Measurements from ENCODE around the gene RBFOX1. TPM values are rescaled to one million over a fixed set of nuclear protein-coding genes. Genes with fewer than 3 reads are reported as not detected.

Gene RBFOX1
- polyA plus RNA-seq, 1 of the 3 experiments (the other 2 are of a cell fraction), result not detected

- ChIA-PET CTCF (no interaction called here), POLR2A (no interaction called here)
- no peak overlapping the region for H3K27ac ChIP-seq (ENCODE audit: low read depth in 2 of 2, low read length in 1 of 2)
- H4K20me1 ChIP-seq (ENCODE audit: insufficient read depth), result no peaks in the 10 kb centered on the region
- no peaks in the 10 kb centered on the region for H3K9me3 ChIP-seq
- no peak overlapping the region for H3K4me3 ChIP-seq (ENCODE audit: low read depth in 2 of 2, low read length in 1 of 2)
- no peaks in the 10 kb centered on the region for H3K27me3 ChIP-seq (ENCODE audit: insufficient read depth)
- DNase-seq, result no peak
- WGBS (ENCODE audit: low lambda C conversion rate), result 31% methylated on average over 3 of the region's 3 CpGs
- H2AFZ ChIP-seq (ENCODE audit: low read depth), result no peak overlapping the region
- no peaks in the 10 kb centered on the region for H3K4me1 ChIP-seq (ENCODE audit: control insufficient read depth in 1 of 2, insufficient read depth in 2 of 2, low read depth in 1 of 2, low read length in 1 of 2)
- H3F3A ChIP-seq (replicated peaks; ENCODE audit: insufficient read depth), result no peaks in the 10 kb centered on the region
- no peaks in the 10 kb centered on the region for H3K79me2 ChIP-seq (ENCODE audit: insufficient read depth)
- no peak overlapping the region for H3K4me2 ChIP-seq
- H3K9ac ChIP-seq, result no peak overlapping the region
- no peaks in the 10 kb centered on the region for H3K9me2 ChIP-seq
- TF ChIP-seq FOXJ3 (CRISPR knock-in tag; IDR thresholded peaks at IDR 0.05) (no peak), USF2 (IDR thresholded peaks at IDR 0.05; ENCODE audit: borderline replicate concordance, low read depth, low read length) (no peak), ZBTB33 (IDR thresholded peaks at IDR 0.05; ENCODE audit: borderline replicate concordance, low read depth) (no peak), NRF1 (IDR thresholded peaks at IDR 0.05; ENCODE audit: low read depth, low read length) (no peak), FOXM1 (IDR thresholded peaks at IDR 0.05; ENCODE audit: low read depth) (no peak), ELF1 (IDR thresholded peaks at IDR 0.05) (no peak), RXRA (IDR thresholded peaks at IDR 0.05; ENCODE audit: borderline replicate concordance, low read depth) (no peak), MAX (IDR thresholded peaks at IDR 0.05; ENCODE audit: low read depth) (no peak), MXI1 (IDR thresholded peaks at IDR 0.05; ENCODE audit: low read depth, low read length) (no peak), USF1 (IDR thresholded peaks at IDR 0.05; ENCODE audit: borderline replicate concordance, low read depth) (no peak), MEF2A (IDR thresholded peaks at IDR 0.05; ENCODE audit: borderline replicate concordance, low read depth) (no peak), TEAD4 (IDR thresholded peaks at IDR 0.05; ENCODE audit: borderline replicate concordance, insufficient read depth) (no peak)
- H3K36me3 ChIP-seq (replicated peaks in 1 of 2; ENCODE audit: control insufficient read depth in 1 of 2, insufficient read depth in 2 of 2, low read length in 1 of 2), result no peaks in the 10 kb centered on the region
Observed at GRCh38 chr16:7512503-7512902, 179.9 kb downstream of the RBFOX1 start.

- TF ChIP-seq RXRA (IDR thresholded peaks at IDR 0.05; ENCODE audit: borderline replicate concordance, low read depth), result no peak
- TF ChIP-seq EP300 (IDR thresholded peaks at IDR 0.05; ENCODE audit: borderline replicate concordance in 1 of 2, low read depth in 1 of 2, low read length in 1 of 2), result no peak
- no peak for TF ChIP-seq IRF3 (IDR thresholded peaks at IDR 0.05; ENCODE audit: low read depth, low read length)
- TF ChIP-seq MXI1 (IDR thresholded peaks at IDR 0.05; ENCODE audit: low read depth, low read length), result no peak
- no peak for TF ChIP-seq POLR2AphosphoS5 (IDR thresholded peaks at IDR 0.05; ENCODE audit: low read depth, low read length)
- no peaks in the 10 kb centered on the region for H3K79me2 ChIP-seq (ENCODE audit: insufficient read depth)
- ChIA-PET CTCF (interaction anchor here (0.6 to 1.5 kb wide), 5 partner anchors 10 to 137 kb away, joined by 3 to 4 read pairs (median 3); no protein-coding TSS in a partner anchor), POLR2A (no interaction called here)
- no peaks in the 10 kb centered on the region for H3K9me3 ChIP-seq
- no peaks in the 10 kb centered on the region for H3F3A ChIP-seq (replicated peaks; ENCODE audit: insufficient read depth)
- no peaks in the 10 kb centered on the region for H3K4me1 ChIP-seq (ENCODE audit: control insufficient read depth in 1 of 2, insufficient read depth in 2 of 2, low read depth in 1 of 2, low read length in 1 of 2)
- no peaks in the 10 kb centered on the region for H3K36me3 ChIP-seq (replicated peaks in 1 of 2; ENCODE audit: control insufficient read depth in 1 of 2, insufficient read depth in 2 of 2, low read length in 1 of 2)
- no peak overlapping the region for H3K4me2 ChIP-seq
- no peak overlapping the region for H3K9ac ChIP-seq
- no peak overlapping the region for H2AFZ ChIP-seq (ENCODE audit: low read depth)
- H3K27ac ChIP-seq (ENCODE audit: low read depth in 2 of 2, low read length in 1 of 2), result no peak overlapping the region
- DNase-seq, result peak; percentile 32
- H3K9me2 ChIP-seq, result no peaks in the 10 kb centered on the region
- H3K4me3 ChIP-seq (ENCODE audit: low read depth in 2 of 2, low read length in 1 of 2), result no peak overlapping the region
- 31% methylated on average over 3 of the region's 4 CpGs for WGBS (ENCODE audit: low lambda C conversion rate)
- H3K27me3 ChIP-seq (ENCODE audit: insufficient read depth), result no peaks in the 10 kb centered on the region
- no peaks in the 10 kb centered on the region for H4K20me1 ChIP-seq (ENCODE audit: insufficient read depth)
Observed at GRCh38 chr16:7513429-7513828, 180.8 kb downstream of the RBFOX1 start.

Measured in SK-N-SH (cell line).